ENCODE measurements around the gene KDM8.

Gene KDM8

GRCh38 chr16:27203507-27204311, at the start of gene KDM8:
Gene KDM8 (plus strand): TSS chr16:27203526. CDS start chr16:27210124, 6,598 bp downstream.
- Histone ChIP-seq H3K9ac (peak within 1 kb of the TSS; percentile 92), H3K27me3 (ENCODE audit: insufficient read depth, low read depth) (no peaks in the 10 kb centered on the region), H3K4me1 (ENCODE audit: low read depth, poor library complexity, severe bottlenecking) (peaks cover 78% of the 10 kb centered on the region), H3K4me3 (IDR thresholded peaks at IDR 0.05; ENCODE audit: insufficient read depth, low read depth, low read length) (no peak within 1 kb of the TSS), H4K20me1 (ENCODE audit: insufficient read depth) (no peaks in the 10 kb centered on the region), H2AFZ (ENCODE audit: low read depth) (peak within 1 kb of the TSS; percentile 88), H3K36me3 (ENCODE audit: insufficient read depth) (no peaks in the 10 kb centered on the region), H3K4me2 (peak within 1 kb of the TSS; percentile 93), H3K79me2 (ENCODE audit: insufficient read depth, low read depth) (peaks cover 12% of the 10 kb centered on the region), H3K27ac (peak within 1 kb of the TSS; percentile 95)
- TF ChIP-seq, protein P1, sequence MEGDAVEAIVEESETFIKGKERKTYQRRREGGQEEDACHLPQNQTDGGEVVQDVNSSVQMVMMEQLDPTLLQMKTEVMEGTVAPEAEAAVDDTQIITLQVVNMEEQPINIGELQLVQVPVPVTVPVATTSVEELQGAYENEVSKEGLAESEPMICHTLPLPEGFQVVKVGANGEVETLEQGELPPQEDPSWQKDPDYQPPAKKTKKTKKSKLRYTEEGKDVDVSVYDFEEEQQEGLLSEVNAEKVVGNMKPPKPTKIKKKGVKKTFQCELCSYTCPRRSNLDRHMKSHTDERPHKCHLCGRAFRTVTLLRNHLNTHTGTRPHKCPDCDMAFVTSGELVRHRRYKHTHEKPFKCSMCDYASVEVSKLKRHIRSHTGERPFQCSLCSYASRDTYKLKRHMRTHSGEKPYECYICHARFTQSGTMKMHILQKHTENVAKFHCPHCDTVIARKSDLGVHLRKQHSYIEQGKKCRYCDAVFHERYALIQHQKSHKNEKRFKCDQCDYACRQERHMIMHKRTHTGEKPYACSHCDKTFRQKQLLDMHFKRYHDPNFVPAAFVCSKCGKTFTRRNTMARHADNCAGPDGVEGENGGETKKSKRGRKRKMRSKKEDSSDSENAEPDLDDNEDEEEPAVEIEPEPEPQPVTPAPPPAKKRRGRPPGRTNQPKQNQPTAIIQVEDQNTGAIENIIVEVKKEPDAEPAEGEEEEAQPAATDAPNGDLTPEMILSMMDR (conservative IDR thresholded peaks at IDR 0.05; ENCODE audit: low read depth, low read length), result no peak

- Histone ChIP-seq H2AFZ (ENCODE audit: low read depth) (no peak overlapping the region), H3K27me3 (ENCODE audit: insufficient read depth, low read depth) (no peaks in the 10 kb centered on the region), H4K20me1 (ENCODE audit: insufficient read depth) (no peaks in the 10 kb centered on the region), H3K79me2 (ENCODE audit: insufficient read depth, low read depth) (no peaks in the 10 kb centered on the region), H3K9ac (no peak overlapping the region), H3K4me2 (no peak overlapping the region), H3K27ac (no peak overlapping the region), H3K4me3 (IDR thresholded peaks at IDR 0.05; ENCODE audit: insufficient read depth, low read depth, low read length) (no peak overlapping the region), H3K36me3 (ENCODE audit: insufficient read depth) (no peaks in the 10 kb centered on the region), H3K4me1 (ENCODE audit: low read depth, poor library complexity, severe bottlenecking) (no peaks in the 10 kb centered on the region)
- TF ChIP-seq, protein P1 (conservative IDR thresholded peaks at IDR 0.05; ENCODE audit: low read depth, low read length), result peak; percentile 99
Observed at GRCh38 chr16:27154705-27155521, 48.4 kb upstream of the KDM8 start.

DNA sequence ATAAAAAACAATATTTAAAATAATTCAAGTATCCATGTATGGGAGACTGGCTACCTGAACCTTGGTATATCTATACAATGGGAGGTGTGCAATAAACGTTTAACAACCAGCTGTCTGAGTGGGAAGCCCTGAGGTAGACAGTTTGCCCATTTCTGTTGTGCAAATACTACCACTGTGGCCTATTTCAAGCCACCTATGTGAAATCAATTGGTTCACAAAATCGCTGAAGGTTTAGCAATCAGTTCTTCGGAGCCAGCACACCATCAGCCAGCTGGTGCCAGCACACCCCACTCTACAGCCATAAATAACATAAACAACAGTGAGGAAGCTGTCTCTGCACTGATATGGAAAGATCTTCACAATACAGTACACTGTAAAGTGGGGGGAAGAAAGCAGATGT, 46.7 kb upstream of the KDM8 start:
- Histone ChIP-seq H3K27ac (no peak overlapping the region), H3K4me2 (no peak overlapping the region), H3K4me3 (IDR thresholded peaks at IDR 0.05; ENCODE audit: insufficient read depth, low read depth, low read length) (no peak overlapping the region)

DNA sequence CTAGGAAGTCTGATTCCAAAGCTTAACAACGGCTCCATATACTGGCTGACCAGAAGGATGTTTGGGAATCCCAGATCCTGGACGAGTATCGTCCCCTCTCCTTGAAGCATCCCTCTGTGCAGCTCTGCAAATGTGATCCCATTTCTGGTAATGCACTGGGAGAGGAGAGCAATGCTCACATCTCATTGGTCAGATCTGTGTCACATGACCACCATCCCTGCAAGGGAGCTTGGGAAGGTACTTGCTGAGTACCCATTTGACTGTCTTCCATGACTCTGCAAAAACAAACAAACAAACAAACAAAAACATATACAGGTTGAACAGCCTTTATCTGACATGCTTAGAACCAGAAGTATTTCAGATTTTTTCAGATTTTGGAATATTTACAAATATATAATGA, 41.9 kb upstream of the KDM8 start:
- Histone ChIP-seq H3K27me3 (ENCODE audit: insufficient read depth, low read depth) (no peaks in the 10 kb centered on the region), H3K79me2 (ENCODE audit: insufficient read depth, low read depth) (no peaks in the 10 kb centered on the region), H2AFZ (ENCODE audit: low read depth) (no peak overlapping the region), H3K36me3 (ENCODE audit: insufficient read depth) (no peaks in the 10 kb centered on the region), H3K4me3 (IDR thresholded peaks at IDR 0.05; ENCODE audit: insufficient read depth, low read depth, low read length) (no peak overlapping the region), H4K20me1 (ENCODE audit: insufficient read depth) (no peaks in the 10 kb centered on the region), H3K4me2 (no peak overlapping the region), H3K4me1 (ENCODE audit: low read depth, poor library complexity, severe bottlenecking) (no peaks in the 10 kb centered on the region), H3K27ac (no peak overlapping the region), H3K9ac (no peak overlapping the region)
- TF ChIP-seq, protein P1 (conservative IDR thresholded peaks at IDR 0.05; ENCODE audit: low read depth, low read length), result no peak

More for the DNA sequence above, 46.7 kb upstream of the KDM8 start:
- Histone ChIP-seq H2AFZ (ENCODE audit: low read depth) (no peak overlapping the region), H3K36me3 (ENCODE audit: insufficient read depth) (no peaks in the 10 kb centered on the region), H3K79me2 (ENCODE audit: insufficient read depth, low read depth) (no peaks in the 10 kb centered on the region), H4K20me1 (ENCODE audit: insufficient read depth) (no peaks in the 10 kb centered on the region), H3K9ac (no peak overlapping the region), H3K27me3 (ENCODE audit: insufficient read depth, low read depth) (no peaks in the 10 kb centered on the region), H3K4me1 (ENCODE audit: low read depth, poor library complexity, severe bottlenecking) (no peaks in the 10 kb centered on the region)
- TF ChIP-seq, protein P1 (conservative IDR thresholded peaks at IDR 0.05; ENCODE audit: low read depth, low read length), result no peak

All from KMS-11 (cell line).